ENCODE data around the gene EIF4G2. TPM values are rescaled to one million over a fixed set of nuclear protein-coding genes. Genes with fewer than 3 reads are reported as not detected.

The EIF4G2 gene
- total and polyA plus RNA-seq, 7 donors, result 301 to 581 (median 425) TPM

DNA sequence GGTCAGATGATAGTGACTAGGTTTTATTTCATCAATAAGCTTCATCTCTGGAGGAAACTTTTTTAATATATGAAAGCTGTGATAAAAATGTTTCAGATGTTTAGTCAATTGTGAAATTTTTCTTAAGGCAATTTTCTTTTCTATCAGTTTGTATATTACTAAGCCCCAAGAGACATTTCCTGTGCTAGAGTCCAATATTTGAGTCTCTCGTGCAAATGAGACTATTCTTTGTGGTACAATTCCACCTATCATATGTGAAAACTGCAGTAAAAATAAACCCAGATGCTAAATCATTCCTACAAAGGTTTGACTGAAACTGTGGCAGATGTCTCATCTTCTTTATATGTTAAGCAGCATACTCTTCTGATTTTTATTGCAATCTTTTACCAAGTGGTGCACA, 29.6 kb downstream of the EIF4G2 start:
- Histone ChIP-seq H3K36me3 (peaks cover 9 to 29% (median 22%) of the 10 kb centered on the region in 4 donors), H3K27ac (peak overlapping the region; percentile 64 to 74 (median 68)), H3K4me1 (peaks cover 0 to 19% (median 12%) of the 10 kb centered on the region in 4 donors), H3K9me3 (no peaks in the 10 kb centered on the region), H3K4me3 (no peak overlapping the region), H3K27me3 (no peaks in the 10 kb centered on the region)
- WGBS, 2 donors, result 72 to 76% methylated on average over 1 of the region's 1 CpG
- intact Hi-C loops (cut with DNase I), result no loop called here
- no peak for TF ChIP-seq EP300 (IDR thresholded peaks at IDR 0.05)
- no peak for TF ChIP-seq POLR2AphosphoS5 (IDR thresholded peaks at IDR 0.05)
- TF ChIP-seq POLR2A (IDR thresholded peaks at IDR 0.05), result no peak
- no peak for DNase-seq

DNA sequence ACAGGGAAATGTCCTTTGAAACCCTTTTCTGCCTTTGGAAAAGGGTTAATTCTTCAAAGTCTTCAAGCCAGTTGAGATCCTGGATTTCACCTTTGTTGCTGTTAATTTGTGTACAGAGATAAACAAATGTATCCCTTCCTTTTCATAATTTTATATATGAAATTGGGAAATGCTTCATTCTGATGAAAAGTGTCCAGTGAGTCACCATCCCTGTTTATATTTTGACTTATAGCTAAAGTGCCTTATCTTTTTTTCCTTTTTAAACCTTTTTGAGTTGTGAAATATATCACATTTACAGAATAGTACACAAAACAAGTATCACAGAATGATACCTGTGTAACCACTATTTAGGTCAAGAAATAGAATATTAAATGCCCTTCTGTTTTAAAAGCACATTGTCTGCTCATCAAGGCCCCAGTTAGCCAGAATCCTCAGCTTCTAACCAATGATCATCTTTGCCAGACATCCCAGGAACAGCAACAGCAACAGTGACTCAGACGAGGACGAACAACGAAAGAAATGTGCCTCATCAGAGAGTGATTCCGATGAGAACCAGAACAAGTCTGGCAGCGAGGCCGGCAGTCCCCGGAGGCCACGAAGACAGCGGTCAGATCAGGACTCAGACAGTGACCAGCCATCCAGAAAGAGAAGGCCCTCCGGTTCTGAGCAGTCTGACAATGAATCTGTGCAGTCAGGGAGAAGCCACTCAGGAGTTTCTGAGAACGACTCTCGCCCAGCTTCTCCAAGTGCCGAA, 30.3 kb downstream of the EIF4G2 start:
- intact Hi-C loops (cut with DNase I), result no loop called here
- peak overlapping the region; percentile 64 to 74 (median 68) for H3K27ac ChIP-seq
- DNase-seq, result peak; percentile 82
- H3K27me3 ChIP-seq, result no peaks in the 10 kb centered on the region
- TF ChIP-seq POLR2AphosphoS5 (IDR thresholded peaks at IDR 0.05) (peak in 3 of 4 donors; percentile 49 to 66 (median 50)), POLR2A (IDR thresholded peaks at IDR 0.05) (no peak)
- no peaks in the 10 kb centered on the region for H3K9me3 ChIP-seq
- H3K4me1 ChIP-seq, result peaks cover 0 to 19% (median 12%) of the 10 kb centered on the region in 4 donors
- 90 to 91% methylated on average over 13 of the region's 13 CpGs for WGBS, 2 donors
- peaks cover 10 to 35% (median 22%) of the 10 kb centered on the region in 4 donors for H3K36me3 ChIP-seq
- H3K4me3 ChIP-seq, result no peak overlapping the region

DNA sequence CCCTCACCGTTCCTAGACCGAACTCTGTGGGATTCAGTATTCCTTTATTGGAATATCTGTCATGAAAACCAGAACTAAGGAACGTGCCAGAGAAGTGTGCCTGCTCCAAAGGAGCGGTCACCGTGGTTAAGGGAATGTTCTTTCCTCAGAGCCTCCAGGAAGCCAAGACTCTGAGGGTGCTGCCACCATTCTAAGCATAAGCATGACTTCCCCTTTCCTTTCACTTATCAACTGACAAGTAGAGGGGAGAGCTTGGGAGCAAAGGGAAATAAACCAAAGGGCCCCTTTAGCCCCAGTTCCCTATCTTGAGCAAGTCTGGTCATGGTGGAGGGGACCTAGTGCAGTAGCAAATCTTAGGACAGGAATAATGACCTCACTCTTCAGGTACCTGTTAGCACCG, 30.9 kb downstream of the EIF4G2 start:
- no peak overlapping the region for H3K4me3 ChIP-seq
- DNase-seq, result no peak
- WGBS, 2 donors, result 74% methylated on average over 6 of the region's 6 CpGs
- H3K9me3 ChIP-seq, result no peaks in the 10 kb centered on the region
- intact Hi-C loops (cut with DNase I), result no loop called here
- H3K27ac ChIP-seq, result peak overlapping the region; percentile 64 to 74 (median 68)
- peaks cover 0 to 19% (median 12%) of the 10 kb centered on the region in 4 donors for H3K4me1 ChIP-seq
- TF ChIP-seq, protein P1, sequence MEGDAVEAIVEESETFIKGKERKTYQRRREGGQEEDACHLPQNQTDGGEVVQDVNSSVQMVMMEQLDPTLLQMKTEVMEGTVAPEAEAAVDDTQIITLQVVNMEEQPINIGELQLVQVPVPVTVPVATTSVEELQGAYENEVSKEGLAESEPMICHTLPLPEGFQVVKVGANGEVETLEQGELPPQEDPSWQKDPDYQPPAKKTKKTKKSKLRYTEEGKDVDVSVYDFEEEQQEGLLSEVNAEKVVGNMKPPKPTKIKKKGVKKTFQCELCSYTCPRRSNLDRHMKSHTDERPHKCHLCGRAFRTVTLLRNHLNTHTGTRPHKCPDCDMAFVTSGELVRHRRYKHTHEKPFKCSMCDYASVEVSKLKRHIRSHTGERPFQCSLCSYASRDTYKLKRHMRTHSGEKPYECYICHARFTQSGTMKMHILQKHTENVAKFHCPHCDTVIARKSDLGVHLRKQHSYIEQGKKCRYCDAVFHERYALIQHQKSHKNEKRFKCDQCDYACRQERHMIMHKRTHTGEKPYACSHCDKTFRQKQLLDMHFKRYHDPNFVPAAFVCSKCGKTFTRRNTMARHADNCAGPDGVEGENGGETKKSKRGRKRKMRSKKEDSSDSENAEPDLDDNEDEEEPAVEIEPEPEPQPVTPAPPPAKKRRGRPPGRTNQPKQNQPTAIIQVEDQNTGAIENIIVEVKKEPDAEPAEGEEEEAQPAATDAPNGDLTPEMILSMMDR (IDR thresholded peaks at IDR 0.05), result no peak
- no peak for TF ChIP-seq POLR2AphosphoS5 (IDR thresholded peaks at IDR 0.05)
- no peak for TF ChIP-seq POLR2A (IDR thresholded peaks at IDR 0.05)
- TF ChIP-seq EP300 (IDR thresholded peaks at IDR 0.05), result no peak
- no peaks in the 10 kb centered on the region for H3K27me3 ChIP-seq
- H3K36me3 ChIP-seq, result peaks cover 16 to 40% (median 23%) of the 10 kb centered on the region in 4 donors

DNA sequence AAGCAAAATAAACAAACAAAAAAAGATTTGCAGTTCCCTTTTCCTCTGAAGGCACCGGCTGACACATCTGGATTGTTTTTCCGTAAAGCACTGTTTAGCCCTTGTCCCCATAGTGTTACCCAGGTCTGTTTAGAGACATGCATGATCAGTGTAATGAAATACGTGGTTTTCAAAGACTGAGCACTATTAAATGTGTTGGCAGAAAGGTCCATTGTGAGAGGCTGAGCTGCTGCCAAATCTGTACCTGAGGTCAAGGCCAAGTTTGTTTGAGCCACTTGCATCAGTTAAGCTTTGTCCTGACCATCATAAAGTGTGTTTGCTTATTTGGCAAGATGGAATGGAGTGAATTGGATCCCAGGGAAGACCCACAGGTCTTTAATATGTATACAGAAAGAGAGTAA, 31.3 kb downstream of the EIF4G2 start:
- no peak for DNase-seq
- Histone ChIP-seq H3K27me3 (no peaks in the 10 kb centered on the region), H3K4me1 (peaks cover 0 to 19% (median 12%) of the 10 kb centered on the region in 4 donors), H3K36me3 (peaks cover 20 to 44% (median 25%) of the 10 kb centered on the region in 4 donors), H3K27ac (peak overlapping the region in 3 of 4 donors; percentile 64 to 74 (median 71)), H3K9me3 (no peaks in the 10 kb centered on the region), H3K4me3 (no peak overlapping the region)
- 60 to 64% methylated on average over 3 of the region's 3 CpGs for WGBS, 2 donors
- intact Hi-C loops (cut with DNase I), result no loop called here
- TF ChIP-seq, protein P1 (IDR thresholded peaks at IDR 0.05), result no peak

DNA sequence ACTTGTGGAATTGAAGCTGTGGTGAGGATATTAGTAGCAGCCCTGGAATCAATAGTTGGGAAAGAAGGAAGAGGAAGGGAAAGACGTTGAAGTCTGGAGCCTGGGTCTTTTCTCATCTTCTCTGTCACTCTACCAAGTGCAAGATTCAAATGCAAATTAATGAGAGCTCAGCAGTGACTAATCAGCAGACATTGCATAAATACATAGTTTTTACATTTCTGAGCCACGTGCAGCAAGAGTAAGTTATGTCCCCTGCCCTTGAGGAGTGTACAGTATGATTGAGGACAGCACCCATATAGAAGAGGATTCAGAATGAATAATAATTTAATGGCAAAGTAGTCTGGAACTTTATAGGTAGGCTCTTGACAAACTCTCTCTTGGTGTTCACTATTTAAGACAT, 33.9 kb downstream of the EIF4G2 start:
- H3K4me1 ChIP-seq, result peaks cover 0 to 19% (median 12%) of the 10 kb centered on the region in 4 donors
- H3K27ac ChIP-seq, result no peak overlapping the region
- no peak overlapping the region for H3K4me3 ChIP-seq
- H3K9me3 ChIP-seq, result no peaks in the 10 kb centered on the region
- H3K36me3 ChIP-seq, result peaks cover 15 to 56% (median 29%) of the 10 kb centered on the region in 4 donors
- no peaks in the 10 kb centered on the region for H3K27me3 ChIP-seq
- 85% methylated on average over 2 of the region's 2 CpGs for WGBS, 2 donors
- intact Hi-C loops (cut with DNase I), result no loop called here
- no peak for TF ChIP-seq EP300 (IDR thresholded peaks at IDR 0.05)
- TF ChIP-seq POLR2AphosphoS5 (IDR thresholded peaks at IDR 0.05), result no peak
- TF ChIP-seq POLR2A (IDR thresholded peaks at IDR 0.05), result no peak
- TF ChIP-seq, protein P1 (IDR thresholded peaks at IDR 0.05), result no peak
- DNase-seq, result no peak
